NCI-H526 treated with DMSO at 0.1 percent for 48 hours (cell line): ENCODE data around the gene GNAI3.

Source experiments
- DNase-seq: peaks from one replicate; lab custom pipeline; 2025; lab: John Stamatoyannopoulos, UW

The GNAI3 gene

DNA sequence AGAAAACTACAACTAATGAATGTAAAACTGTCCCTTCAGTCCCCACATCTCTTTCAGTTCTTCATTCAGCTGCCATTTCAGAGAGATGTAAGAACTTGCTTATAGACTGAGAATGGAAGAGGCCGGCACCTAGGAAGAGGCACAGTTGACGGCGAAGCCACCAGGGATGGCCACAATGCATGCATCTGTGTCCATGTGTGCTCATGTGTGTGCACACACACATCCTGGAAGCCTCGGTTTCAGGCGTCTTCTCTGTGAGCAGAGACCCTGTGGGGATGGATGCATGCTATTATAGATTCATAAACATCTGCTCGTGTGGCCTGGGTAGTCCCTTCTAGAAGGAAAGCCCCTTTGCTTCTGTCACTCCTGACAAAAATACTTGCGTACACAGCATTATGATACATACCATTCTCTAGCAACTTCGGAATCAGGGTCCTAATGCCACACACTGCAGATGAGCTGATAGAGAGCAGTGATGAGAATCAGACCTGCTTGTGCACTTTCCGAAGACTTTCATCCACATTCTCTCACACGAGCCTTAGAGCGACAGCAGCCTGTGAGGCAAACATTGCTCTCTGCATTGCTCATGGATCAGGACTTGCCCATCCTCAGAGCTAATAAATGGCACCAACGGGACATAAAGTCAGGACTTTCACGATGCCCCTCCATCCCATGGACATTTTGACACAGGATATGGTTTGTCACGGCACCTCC lies 21.2 kb upstream of the GNAI3 start:
- no peak for DNase-seq

- DNase-seq = no peak
Observed at GRCh38 chr1:109527846-109528695, 20.3 kb upstream of the GNAI3 start.

DNA sequence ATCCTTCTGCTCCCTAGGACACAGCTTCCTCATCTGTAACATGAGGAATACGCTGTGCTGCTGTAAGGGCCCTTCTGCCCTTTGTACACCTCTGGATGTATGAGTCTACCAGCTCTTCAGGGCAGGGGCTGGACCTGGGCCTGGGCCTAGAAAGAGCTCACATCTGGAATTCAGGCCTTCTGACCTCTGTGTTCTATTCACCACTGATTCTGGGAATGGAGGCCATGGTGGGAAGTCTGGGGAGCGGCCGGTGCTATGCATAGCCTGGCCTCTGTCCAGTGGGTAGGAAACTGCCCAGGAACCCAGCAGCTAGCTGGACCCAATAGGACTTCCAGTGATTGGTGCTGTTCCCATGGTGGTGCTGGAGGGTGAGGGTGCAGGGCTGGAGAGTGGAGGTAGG lies 19.7 kb upstream of the GNAI3 start:
- DNase-seq = no peak

- no peak for DNase-seq
Observed at GRCh38 chr1:109529881-109530456, 18.4 kb upstream of the GNAI3 start.

GRCh38 chr1:109530457-109531087 lies 17.8 kb upstream of the GNAI3 start:
- DNase-seq = no peak

DNA sequence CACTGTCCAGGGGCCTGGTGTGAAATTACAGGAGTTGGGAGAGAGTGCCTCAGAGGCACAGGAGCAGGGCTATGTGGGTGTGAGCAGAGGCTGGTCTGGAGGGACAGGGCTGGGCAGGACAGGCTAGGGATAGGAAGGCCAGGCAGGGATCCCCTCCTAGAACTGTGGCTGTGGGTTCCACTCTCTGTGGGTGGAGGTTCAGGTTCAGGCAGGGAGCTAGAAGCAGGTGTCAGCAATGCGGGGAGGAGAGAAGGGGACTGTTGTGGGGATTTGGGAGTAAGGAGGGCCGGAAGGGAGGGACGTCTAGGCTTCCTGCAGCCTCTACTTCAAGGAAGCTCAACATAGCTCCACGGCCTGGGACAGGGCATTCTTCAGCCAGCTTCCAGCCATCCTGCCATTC lies 17.0 kb upstream of the GNAI3 start:
- no peak for DNase-seq

GRCh38 chr1:109531826-109532364 lies 16.5 kb upstream of the GNAI3 start:
- DNase-seq = no peak

- peak; percentile 42 for DNase-seq
Observed at GRCh38 chr1:109532365-109533136, 15.9 kb upstream of the GNAI3 start.

DNA sequence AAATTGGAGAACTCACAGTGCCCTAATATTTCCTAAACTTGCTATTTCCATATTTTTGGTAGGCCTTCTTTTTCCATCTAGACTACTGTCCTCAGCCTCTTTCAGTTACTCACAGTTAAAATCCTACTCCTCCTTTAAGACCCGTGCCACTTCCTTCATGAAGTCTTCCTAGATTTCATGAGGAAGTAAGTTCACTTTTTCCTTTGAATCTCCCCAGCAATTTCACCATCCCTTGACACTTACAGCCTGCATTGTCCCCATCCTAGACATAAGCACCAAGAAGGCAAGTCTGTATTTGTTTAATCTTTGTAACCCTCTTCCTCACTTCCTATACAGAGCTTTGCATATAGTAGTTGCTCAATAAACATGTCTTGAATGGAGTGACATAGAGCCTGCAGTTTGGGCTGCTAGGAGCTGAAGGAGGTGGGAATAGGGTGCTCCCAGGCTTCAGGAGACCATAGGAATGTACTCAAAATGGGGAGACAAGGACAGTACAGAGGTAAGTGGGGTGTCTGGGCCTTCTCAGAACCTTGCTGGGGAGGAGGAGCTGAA lies 14.0 kb upstream of the GNAI3 start:
- DNase-seq = no peak

- DNase-seq = no peak
Observed at GRCh38 chr1:109535481-109535880, 12.9 kb upstream of the GNAI3 start.

DNA sequence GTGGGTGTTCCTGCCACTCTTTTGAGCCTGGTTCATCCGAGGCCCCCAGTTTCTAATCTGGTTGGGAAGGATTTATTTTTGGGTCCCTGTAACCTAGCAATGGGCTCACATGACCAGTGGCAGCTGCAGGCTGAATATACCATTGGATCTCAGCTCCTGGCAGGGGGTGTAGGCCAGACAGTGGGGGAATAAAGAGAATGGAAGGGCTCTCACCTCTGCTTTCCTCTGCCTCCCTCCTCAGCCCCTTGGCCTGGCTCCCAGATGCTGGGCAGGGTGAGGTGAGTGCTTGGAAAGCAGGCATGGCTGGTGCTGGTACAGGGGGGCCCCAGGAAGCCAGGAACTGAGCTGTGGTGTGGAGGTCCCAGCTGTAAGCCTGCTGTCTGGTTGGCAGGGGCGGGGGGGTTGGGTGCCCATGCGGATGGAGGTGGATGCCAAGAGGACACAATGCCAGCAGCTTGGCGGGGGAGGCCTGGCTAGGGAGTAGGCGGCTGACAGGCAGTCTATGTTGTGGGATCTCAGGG lies 12.4 kb upstream of the GNAI3 start:
- DNase-seq = no peak

- DNase-seq = no peak
Observed at GRCh38 chr1:109537450-109538178, 10.8 kb upstream of the GNAI3 start.

- no peak for DNase-seq
Observed at GRCh38 chr1:109538827-109539555, 9.4 kb upstream of the GNAI3 start.

GRCh38 chr1:109539676-109540075 lies 8.7 kb upstream of the GNAI3 start, which contains the start of gene GPR61:
Gene GPR61 (plus strand): TSS chr1:109539872. CDS start chr1:109543023, 3,151 bp downstream.
- no peak for DNase-seq

- no peak for DNase-seq
Observed at GRCh38 chr1:109541102-109541501, 7.3 kb upstream of the GNAI3 start.

DNA sequence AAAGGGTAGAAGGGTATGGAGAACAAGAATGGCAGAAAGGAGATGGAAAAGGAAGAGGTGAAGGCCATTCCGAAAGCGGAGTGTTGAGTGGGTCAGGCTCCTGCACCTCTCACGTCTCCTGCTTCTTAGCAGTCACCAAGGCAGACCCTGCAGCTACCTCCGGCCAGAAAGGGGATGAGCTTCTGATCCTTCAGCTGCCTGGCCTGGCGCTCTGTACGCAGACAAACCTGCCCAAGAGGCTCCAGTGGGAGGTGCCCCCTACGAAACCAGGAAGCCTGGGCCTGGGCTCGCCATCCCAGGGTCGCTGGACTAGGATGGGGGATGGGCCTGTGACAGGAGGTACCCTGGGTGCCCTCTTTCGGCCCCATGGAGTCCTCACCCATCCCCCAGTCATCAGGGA lies 5.8 kb upstream of the GNAI3 start:
- no peak for DNase-seq

- no peak for DNase-seq
Observed at GRCh38 chr1:109543283-109543987, 5.0 kb upstream of the GNAI3 start.

DNA sequence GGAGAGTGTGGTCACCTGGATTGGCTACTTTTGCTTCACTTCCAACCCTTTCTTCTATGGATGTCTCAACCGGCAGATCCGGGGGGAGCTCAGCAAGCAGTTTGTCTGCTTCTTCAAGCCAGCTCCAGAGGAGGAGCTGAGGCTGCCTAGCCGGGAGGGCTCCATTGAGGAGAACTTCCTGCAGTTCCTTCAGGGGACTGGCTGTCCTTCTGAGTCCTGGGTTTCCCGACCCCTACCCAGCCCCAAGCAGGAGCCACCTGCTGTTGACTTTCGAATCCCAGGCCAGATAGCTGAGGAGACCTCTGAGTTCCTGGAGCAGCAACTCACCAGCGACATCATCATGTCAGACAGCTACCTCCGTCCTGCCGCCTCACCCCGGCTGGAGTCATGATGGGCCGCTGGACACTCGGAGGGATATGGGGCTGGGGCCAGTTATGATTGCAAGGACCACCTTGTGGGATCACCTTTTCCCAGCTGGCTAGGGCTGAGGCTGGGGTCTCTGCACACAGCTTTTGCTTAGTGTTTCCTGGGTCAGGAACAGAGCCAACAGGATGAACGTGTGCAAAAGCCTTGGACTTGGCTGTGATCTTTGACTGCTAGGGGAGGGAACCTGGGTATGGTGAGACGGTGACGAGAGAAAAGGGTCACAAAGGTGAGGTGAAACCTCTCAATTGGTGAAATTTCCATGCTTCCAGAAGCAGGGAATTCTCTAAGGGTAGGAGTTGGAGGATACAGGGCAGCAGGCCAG lies 4.3 kb upstream of the GNAI3 start:
- no peak for DNase-seq
